ENCODE measurements around the gene AMOTL2. TPM values are rescaled to one million over a fixed set of nuclear protein-coding genes. Genes with fewer than 3 reads are reported as not detected.

Gene AMOTL2
- total and polyA plus RNA-seq, 2 donors (not counting 3 experiments of a cell fraction or from before 2014, with no cell fraction given): 130 to 145 TPM

DNA sequence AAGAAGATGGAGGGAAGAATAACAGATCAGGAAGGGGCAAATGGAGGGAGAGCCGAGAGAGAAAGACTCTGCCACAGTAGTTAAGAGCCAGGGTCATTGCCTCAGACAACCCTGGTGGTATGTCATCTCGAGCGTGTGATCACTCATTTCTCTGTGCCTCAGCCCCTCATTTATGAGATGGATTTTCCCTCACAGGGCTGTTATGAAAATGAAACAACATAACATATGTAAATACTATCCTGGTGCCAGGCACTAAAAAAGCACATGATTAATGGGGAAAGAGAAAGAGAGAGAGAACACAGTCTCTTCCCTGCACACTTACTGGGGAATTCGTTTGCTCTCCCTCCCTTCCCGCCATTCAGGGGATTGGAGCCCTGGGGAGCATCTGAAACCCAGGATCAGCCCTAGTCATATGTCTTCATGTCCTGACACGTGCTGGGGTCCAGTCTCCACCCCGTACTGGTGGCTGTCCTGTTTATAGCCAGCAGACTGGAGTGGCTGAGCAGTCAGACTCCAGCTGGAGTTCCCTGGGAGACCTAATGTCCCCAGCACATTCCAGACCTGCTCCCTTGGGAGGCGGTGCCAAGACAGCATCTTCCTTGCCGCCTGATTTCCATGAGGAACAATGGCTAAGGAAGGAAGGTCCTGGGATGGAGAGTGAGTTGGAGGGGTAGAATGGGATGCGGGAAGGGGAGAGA is 14.7 kb upstream of the AMOTL2 start:
- Histone ChIP-seq H3K36me3 (ENCODE audit: control insufficient read depth in 2 of 2, extremely low read depth in 1 of 2, insufficient read depth in 2 of 2, low read length in 2 of 2) (no peaks in the 10 kb centered on the region), H4K20me1 (replicated peaks; ENCODE audit: control insufficient read depth, extremely low read depth, insufficient read depth, low read length) (no peaks in the 10 kb centered on the region), H3K4me2 (ENCODE audit: insufficient read depth, low read length) (no peak overlapping the region), H3K4me1 (ENCODE audit: control insufficient read depth, extremely low read depth, insufficient read depth, low read length) (no peaks in the 10 kb centered on the region), H3K9ac (replicated peaks; ENCODE audit: extremely low read depth, insufficient read depth, low read length) (no peak overlapping the region), H3K9me3 (replicated peaks; ENCODE audit: control insufficient read depth, insufficient read depth, low read length) (no peaks in the 10 kb centered on the region), H3K79me2 (ENCODE audit: control insufficient read depth, insufficient read depth, low read length) (no peaks in the 10 kb centered on the region), H3K27ac (ENCODE audit: insufficient read depth, low read depth, low read length) (no peak overlapping the region), H3K4me3 (replicated peaks in 1 of 3; ENCODE audit: insufficient read depth in 1 of 3, low read depth in 1 of 3, low read length in 3 of 3) (no peak overlapping the region), H2AFZ (ENCODE audit: low read depth, low read length) (no peak overlapping the region), H3K27me3 (ENCODE audit: control insufficient read depth in 2 of 2, insufficient read depth in 2 of 2, low read length in 2 of 2) (peaks cover 19 to 31% of the 10 kb centered on the region in 2 experiments), H3K9me1 (replicated peaks; ENCODE audit: control insufficient read depth, extremely low read depth, insufficient read depth, low read length) (no peaks in the 10 kb centered on the region)
- no TSS peak for BruUV-seq (replicated peaks)
- CTCF ChIA-PET: interaction anchor here (1.3 to 2.0 kb wide), 2 partner anchors 11 to 85 kb away, joined by 4 to 9 read pairs; no protein-coding TSS in a partner anchor
- POLR2A ChIA-PET: no interaction called here
- dilution Hi-C loops (cut with MboI; ENCODE audit: extremely low pct_ligation_motif_present, low sequenced_read_pairs): no loop called here
- FAIRE-seq: no peak
- DNase-seq (ENCODE audit: low read depth, low spot score): no peak
- TF ChIP-seq JUN (IDR thresholded peaks at IDR 0.05; ENCODE audit: borderline replicate concordance, insufficient read depth, insufficient read length, low read depth) (no peak), FOS (IDR thresholded peaks at IDR 0.05; ENCODE audit: borderline replicate concordance, insufficient read depth, low read length) (no peak), MYC (IDR thresholded peaks at IDR 0.05; ENCODE audit: low read depth, low read length) (no peak), GATA2 (IDR thresholded peaks at IDR 0.05; ENCODE audit: insufficient read depth, insufficient read length, low read depth, low read length) (no peak), POLR2AphosphoS5 (IDR thresholded peaks at IDR 0.05; ENCODE audit: insufficient read depth, low read depth, low read length) (no peak), EZH2 (IDR thresholded peaks at IDR 0.05; ENCODE audit: borderline replicate concordance, low read depth, low read length, severe bottlenecking) (no peak), POLR2A (IDR thresholded peaks at IDR 0.05; ENCODE audit: low read depth, low read length) (no peak)
- TF ChIP-seq, protein P1, sequence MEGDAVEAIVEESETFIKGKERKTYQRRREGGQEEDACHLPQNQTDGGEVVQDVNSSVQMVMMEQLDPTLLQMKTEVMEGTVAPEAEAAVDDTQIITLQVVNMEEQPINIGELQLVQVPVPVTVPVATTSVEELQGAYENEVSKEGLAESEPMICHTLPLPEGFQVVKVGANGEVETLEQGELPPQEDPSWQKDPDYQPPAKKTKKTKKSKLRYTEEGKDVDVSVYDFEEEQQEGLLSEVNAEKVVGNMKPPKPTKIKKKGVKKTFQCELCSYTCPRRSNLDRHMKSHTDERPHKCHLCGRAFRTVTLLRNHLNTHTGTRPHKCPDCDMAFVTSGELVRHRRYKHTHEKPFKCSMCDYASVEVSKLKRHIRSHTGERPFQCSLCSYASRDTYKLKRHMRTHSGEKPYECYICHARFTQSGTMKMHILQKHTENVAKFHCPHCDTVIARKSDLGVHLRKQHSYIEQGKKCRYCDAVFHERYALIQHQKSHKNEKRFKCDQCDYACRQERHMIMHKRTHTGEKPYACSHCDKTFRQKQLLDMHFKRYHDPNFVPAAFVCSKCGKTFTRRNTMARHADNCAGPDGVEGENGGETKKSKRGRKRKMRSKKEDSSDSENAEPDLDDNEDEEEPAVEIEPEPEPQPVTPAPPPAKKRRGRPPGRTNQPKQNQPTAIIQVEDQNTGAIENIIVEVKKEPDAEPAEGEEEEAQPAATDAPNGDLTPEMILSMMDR (IDR thresholded peaks at IDR 0.05; ENCODE audit: extremely low read depth in 1 of 2, insufficient read depth in 1 of 2, low read depth in 1 of 2, low read length in 2 of 2): no peak
- TF ChIP-seq, protein P2, sequence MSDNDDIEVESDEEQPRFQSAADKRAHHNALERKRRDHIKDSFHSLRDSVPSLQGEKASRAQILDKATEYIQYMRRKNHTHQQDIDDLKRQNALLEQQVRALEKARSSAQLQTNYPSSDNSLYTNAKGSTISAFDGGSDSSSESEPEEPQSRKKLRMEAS (IDR thresholded peaks at IDR 0.05; ENCODE audit: insufficient read depth, insufficient read length): no peak
- intact Hi-C loops (cut with micrococcal nuclease): no loop called here

Measured in endothelial cell of umbilical vein (primary cell).